Ishikawa (cell line): ENCODE results near the gene ABL1.

Experiments
- CEBPB ChIP-seq: IDR thresholded peaks from 2 replicates; pipeline ENCODE4 v1.6.1; 2012
- CREB1 ChIP-seq: IDR thresholded peaks from 2 replicates; pipeline ENCODE4 v1.6.1; 2012; ENCODE audit warnings: low read depth
- EGR1 ChIP-seq: IDR thresholded peaks from 2 replicates; pipeline ENCODE4 v1.6.1; 2012
- EP300 ChIP-seq: IDR thresholded peaks from 2 replicates; pipeline ENCODE4 v1.6.1; 2012; ENCODE audit warnings: borderline replicate concordance
- FOXM1 ChIP-seq: IDR thresholded peaks from 2 replicates; pipeline ENCODE4 v1.6.1; 2012; ENCODE audit warnings: low read depth, borderline replicate concordance
- NFIC ChIP-seq: IDR thresholded peaks from 2 replicates; pipeline ENCODE4 v1.6.1; 2012
- RAD21 ChIP-seq: IDR thresholded peaks from 2 replicates; pipeline ENCODE4 v1.6.1; 2012; ENCODE audit warnings: low read depth
- TAF1 ChIP-seq: IDR thresholded peaks from 2 replicates; pipeline ENCODE4 v1.6.1; 2012; ENCODE audit warnings: low read depth, mild to moderate bottlenecking
- TCF12 ChIP-seq: IDR thresholded peaks from 2 replicates; pipeline ENCODE4 v1.6.1; 2012; ENCODE audit warnings: low read depth
- TEAD4 ChIP-seq: IDR thresholded peaks from 2 replicates; pipeline ENCODE4 v1.6.1; 2012
- YY1 ChIP-seq: IDR thresholded peaks from 2 replicates; pipeline ENCODE4 v1.6.1; 2012; ENCODE audit warnings: low read depth
- ZBTB7A ChIP-seq: IDR thresholded peaks from 2 replicates; pipeline ENCODE4 v1.6.1; 2012; ENCODE audit warnings: low read depth
- TF ChIP-seq, protein P1 (sequence below): IDR thresholded peaks from 2 replicates; pipeline ENCODE4 v1.6.1; 2012
- TF ChIP-seq, protein P2 (sequence below): IDR thresholded peaks from 2 replicates; pipeline ENCODE4 v1.6.1; 2012
- TF ChIP-seq, protein P3 (sequence below): IDR thresholded peaks from 2 replicates; pipeline ENCODE4 v1.6.1; 2012; ENCODE audit warnings: low read depth, mild to moderate bottlenecking

The ABL1 gene

DNA sequence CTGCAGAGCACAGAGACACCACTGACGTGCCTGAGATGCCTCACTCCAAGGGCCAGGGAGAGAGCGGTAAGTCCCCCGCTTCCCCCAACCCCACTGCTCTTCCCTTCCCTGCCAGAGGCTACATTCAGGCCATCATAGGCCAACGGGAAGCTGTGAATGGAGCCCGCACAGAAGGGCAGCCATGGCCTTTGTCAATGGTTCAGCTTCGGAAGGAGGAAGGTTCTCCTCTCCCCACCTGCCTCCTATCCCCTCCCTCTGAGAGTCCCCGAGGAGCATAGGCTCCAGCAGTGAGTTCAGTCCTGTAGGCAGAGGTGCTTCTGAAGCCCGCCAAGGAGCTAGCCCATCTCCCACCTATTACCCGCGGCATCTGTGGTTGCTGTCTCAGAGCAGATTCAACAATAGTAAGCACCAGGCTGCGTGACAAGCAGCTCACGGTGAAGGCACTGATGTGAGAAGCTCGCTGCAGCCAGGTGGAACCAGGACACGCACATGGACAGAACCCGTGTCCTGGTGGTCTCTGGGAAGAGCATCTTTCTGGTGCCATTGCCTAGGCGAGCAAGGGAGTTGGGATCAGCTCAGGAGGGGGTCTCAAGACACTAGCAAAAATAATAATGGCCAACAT is 45.7 kb downstream of the ABL1 start:
- no peak for TF ChIP-seq ZBTB7A
- TF ChIP-seq TAF1, result no peak
- TF ChIP-seq TCF12, result no peak
- TF ChIP-seq CREB1, result no peak
- TF ChIP-seq EGR1, result no peak
- TF ChIP-seq FOXM1, result no peak
- TF ChIP-seq, protein P1, sequence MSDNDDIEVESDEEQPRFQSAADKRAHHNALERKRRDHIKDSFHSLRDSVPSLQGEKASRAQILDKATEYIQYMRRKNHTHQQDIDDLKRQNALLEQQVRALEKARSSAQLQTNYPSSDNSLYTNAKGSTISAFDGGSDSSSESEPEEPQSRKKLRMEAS, result no peak
- TF ChIP-seq EP300, result no peak
- no peak for TF ChIP-seq RAD21
- TF ChIP-seq, protein P2, sequence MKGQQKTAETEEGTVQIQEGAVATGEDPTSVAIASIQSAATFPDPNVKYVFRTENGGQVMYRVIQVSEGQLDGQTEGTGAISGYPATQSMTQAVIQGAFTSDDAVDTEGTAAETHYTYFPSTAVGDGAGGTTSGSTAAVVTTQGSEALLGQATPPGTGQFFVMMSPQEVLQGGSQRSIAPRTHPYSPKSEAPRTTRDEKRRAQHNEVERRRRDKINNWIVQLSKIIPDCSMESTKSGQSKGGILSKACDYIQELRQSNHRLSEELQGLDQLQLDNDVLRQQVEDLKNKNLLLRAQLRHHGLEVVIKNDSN, result no peak
- TF ChIP-seq, protein P3, sequence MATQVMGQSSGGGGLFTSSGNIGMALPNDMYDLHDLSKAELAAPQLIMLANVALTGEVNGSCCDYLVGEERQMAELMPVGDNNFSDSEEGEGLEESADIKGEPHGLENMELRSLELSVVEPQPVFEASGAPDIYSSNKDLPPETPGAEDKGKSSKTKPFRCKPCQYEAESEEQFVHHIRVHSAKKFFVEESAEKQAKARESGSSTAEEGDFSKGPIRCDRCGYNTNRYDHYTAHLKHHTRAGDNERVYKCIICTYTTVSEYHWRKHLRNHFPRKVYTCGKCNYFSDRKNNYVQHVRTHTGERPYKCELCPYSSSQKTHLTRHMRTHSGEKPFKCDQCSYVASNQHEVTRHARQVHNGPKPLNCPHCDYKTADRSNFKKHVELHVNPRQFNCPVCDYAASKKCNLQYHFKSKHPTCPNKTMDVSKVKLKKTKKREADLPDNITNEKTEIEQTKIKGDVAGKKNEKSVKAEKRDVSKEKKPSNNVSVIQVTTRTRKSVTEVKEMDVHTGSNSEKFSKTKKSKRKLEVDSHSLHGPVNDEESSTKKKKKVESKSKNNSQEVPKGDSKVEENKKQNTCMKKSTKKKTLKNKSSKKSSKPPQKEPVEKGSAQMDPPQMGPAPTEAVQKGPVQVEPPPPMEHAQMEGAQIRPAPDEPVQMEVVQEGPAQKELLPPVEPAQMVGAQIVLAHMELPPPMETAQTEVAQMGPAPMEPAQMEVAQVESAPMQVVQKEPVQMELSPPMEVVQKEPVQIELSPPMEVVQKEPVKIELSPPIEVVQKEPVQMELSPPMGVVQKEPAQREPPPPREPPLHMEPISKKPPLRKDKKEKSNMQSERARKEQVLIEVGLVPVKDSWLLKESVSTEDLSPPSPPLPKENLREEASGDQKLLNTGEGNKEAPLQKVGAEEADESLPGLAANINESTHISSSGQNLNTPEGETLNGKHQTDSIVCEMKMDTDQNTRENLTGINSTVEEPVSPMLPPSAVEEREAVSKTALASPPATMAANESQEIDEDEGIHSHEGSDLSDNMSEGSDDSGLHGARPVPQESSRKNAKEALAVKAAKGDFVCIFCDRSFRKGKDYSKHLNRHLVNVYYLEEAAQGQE, result no peak

DNA sequence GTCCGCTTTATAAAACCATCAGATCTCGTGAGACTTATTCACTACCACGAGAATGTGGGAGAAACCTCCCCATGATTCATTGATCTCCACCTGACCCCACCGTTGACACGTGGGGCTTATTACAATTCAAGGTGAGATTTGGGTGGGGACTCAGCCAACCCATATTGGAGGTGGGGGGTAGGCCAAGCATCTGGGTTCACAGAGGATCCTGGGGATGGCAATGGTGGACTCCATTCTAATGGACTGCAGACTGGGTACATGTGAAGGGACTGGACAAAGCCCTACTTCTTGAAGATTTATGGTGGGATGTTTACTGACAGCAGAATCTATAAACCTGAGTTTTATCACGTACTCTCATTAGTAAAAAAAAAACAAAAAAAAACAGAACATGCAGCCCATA is 46.5 kb downstream of the ABL1 start:
- TF ChIP-seq FOXM1 (no peak), TEAD4 (no peak), ZBTB7A (no peak), EGR1 (no peak), EP300 (no peak), YY1 (no peak), CREB1 (no peak), CEBPB (no peak), TAF1 (no peak), TCF12 (no peak), RAD21 (no peak)
- TF ChIP-seq, protein P3, result no peak

DNA sequence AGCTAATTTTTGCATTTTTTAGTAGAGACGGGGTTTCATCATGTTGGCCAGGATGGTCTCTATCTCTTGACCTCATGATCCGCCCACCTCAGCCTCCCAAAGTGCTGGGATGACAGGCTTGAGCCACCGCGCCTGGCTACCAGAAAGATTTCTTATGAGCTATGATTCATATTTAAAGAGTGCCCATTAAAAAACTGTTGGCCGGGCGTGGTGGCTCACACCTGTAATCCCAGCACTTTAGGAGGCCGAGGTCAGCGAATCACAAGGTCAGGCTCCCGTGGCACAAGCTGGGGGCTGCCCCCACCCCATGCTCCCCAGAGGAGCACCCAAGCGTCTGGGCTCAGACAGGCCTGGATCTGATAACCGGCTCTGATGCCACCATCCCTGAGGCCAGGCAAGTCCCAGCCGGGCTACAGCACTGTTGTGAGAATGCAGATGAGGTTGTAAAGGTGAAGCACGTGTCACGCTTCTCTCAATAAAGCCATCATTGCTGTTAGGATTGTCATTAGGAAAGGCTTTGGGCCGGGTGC is 47.7 kb downstream of the ABL1 start:
- TF ChIP-seq, protein P3, result no peak
- no peak for TF ChIP-seq FOXM1
- TF ChIP-seq ZBTB7A, result no peak
- no peak for TF ChIP-seq EGR1
- TF ChIP-seq TAF1, result no peak
- no peak for TF ChIP-seq NFIC
- TF ChIP-seq, protein P1, result no peak
- no peak for TF ChIP-seq YY1
- TF ChIP-seq TEAD4, result no peak
- TF ChIP-seq CREB1, result no peak
- TF ChIP-seq, protein P2, result no peak

DNA sequence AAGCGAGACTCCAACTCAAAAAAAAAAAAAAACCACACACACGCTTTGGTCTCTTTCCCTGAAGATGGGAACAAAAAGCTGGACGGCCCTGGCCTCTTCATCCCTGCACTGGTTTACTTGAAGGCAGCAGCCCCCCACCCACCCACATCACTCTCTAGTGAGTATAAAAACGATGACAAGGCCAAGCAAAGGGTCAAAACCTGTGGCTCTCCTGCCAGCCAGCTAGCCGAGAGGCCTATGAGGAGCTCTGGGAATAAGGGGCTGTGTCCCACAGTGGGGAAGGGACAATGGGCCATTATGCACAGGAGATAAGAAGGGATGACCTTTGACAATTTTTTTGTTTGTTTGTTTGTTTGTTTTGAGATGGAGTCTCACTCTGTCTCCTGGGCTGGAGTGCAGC is 48.4 kb downstream of the ABL1 start:
- TF ChIP-seq EGR1 (no peak), EP300 (no peak), YY1 (no peak), RAD21 (no peak), CREB1 (no peak), CEBPB (no peak), NFIC (no peak), FOXM1 (no peak), ZBTB7A (no peak), TAF1 (no peak)
- TF ChIP-seq, protein P1, result no peak
- TF ChIP-seq, protein P2, result no peak
- TF ChIP-seq, protein P3, result no peak
